MM.1S (cell line): ENCODE measurements around the gene SPC24.
"Not testable (repeated sequence)": the region's sequence is repeated elsewhere in the genome, so short reads cannot be mapped to it uniquely, and the experiment has no call there.

Experiments used
- DNase-seq: peaks from one replicate; pipeline ENCODE4 v3.0.0-alpha.2; 2015
- H2AFZ ChIP-seq: fragments of 300-600 bp; sonication (generic); 2 replicates; pipeline ENCODE4 v1.6.0; 2016; ENCODE audit warnings: antibody characterized with exemption, low read length
- H3F3A ChIP-seq: fragments of 300-600 bp; sonication (generic); 2 replicates; pipeline ENCODE4 v1.6.1; 2016; ENCODE audit warnings: mild to moderate bottlenecking, antibody characterized with exemption, low read length, moderate library complexity, mixed read lengths; ENCODE audit not compliant: insufficient read depth
- H3K27ac ChIP-seq: fragments of 300-600 bp; sonication (generic); 2 replicates; pipeline ENCODE4 v1.5.1; 2016; ENCODE audit warnings: mild to moderate bottlenecking, low read length
- H3K27me3 ChIP-seq: fragments of 300-600 bp; sonication (generic); replicated peaks from 2 replicates; pipeline ENCODE4 v1.6.0; 2016; ENCODE audit warnings: low read length; ENCODE audit not compliant: insufficient read depth
- H3K36me3 ChIP-seq: fragments of 300-600 bp; sonication (generic); replicated peaks from 2 replicates; pipeline ENCODE4 v1.6.1; 2016; ENCODE audit warnings: mild to moderate bottlenecking, low read length, mixed read lengths; ENCODE audit not compliant: insufficient read depth
- H3K4me1 ChIP-seq: fragments of 300-600 bp; sonication (generic); 2 replicates; pipeline ENCODE4 v1.6.1; 2016; ENCODE audit warnings: low read length, mixed read lengths
- H3K4me2 ChIP-seq: fragments of 300-600 bp; sonication (generic); 2 replicates; pipeline ENCODE4 v1.6.0; 2016; ENCODE audit warnings: low read depth, low read length
- H3K4me3 ChIP-seq: fragments of 300-600 bp; sonication (generic); 2 replicates; pipeline ENCODE4 v1.5.1; 2016; ENCODE audit warnings: low read length, mixed read lengths
- H3K79me2 ChIP-seq: fragments of 300-600 bp; sonication (generic); 2 replicates; pipeline ENCODE4 v1.6.1; 2016; ENCODE audit warnings: mixed run types, low read length, mixed read lengths
- H3K9ac ChIP-seq: fragments of 300-600 bp; sonication (generic); 2 replicates; pipeline ENCODE4 v1.6.1; 2016; ENCODE audit warnings: low read length, mixed read lengths
- H3K9me2 ChIP-seq: fragments of 300-600 bp; sonication (generic); replicated peaks from 2 replicates; pipeline ENCODE4 v1.6.1; 2016; ENCODE audit warnings: mild to moderate bottlenecking, low read length, mixed read lengths; ENCODE audit not compliant: insufficient read depth
- H3K9me3 ChIP-seq: fragments of 300-600 bp; sonication (generic); replicated peaks from 2 replicates; pipeline ENCODE4 v1.6.1; 2016; ENCODE audit warnings: mild to moderate bottlenecking, low read length, mixed read lengths; ENCODE audit not compliant: insufficient read depth
- H4K20me1 ChIP-seq: fragments of 300-600 bp; sonication (generic); 2 replicates; pipeline ENCODE4 v1.6.1; 2016; ENCODE audit warnings: mild to moderate bottlenecking, low read length, moderate library complexity, mixed read lengths; ENCODE audit not compliant: insufficient read depth
- CTCF ChIP-seq: fragments of 300-600 bp; sonication (generic); IDR thresholded peaks from 2 replicates; pipeline ENCODE4 v1.5.1; 2016; ENCODE audit warnings: antibody characterized with exemption, low read length, mixed read lengths
- EZH2 ChIP-seq: fragments of 300-600 bp; sonication (generic); optimal IDR thresholded peaks from 2 replicates; pipeline ENCODE3; 2017; ENCODE audit warnings: low read depth, mild to moderate bottlenecking, antibody characterized with exemption, low read length, mixed read lengths
- EZH2phosphoT487 ChIP-seq: fragments of 300-600 bp; sonication (generic); IDR thresholded peaks from 2 replicates; pipeline ENCODE4 v1.6.1; 2018; ENCODE audit warnings: antibody characterized with exemption, low read length

The SPC24 gene

GRCh38 chr19:11105014-11105636 is 50.5 kb downstream of the SPC24 start:
- no peaks in the 10 kb centered on the region for H3K4me1 ChIP-seq
- no peak overlapping the region for H3K4me2 ChIP-seq
- TF ChIP-seq EZH2 = no peak
- no peak for TF ChIP-seq EZH2phosphoT487
- TF ChIP-seq CTCF = no peak
- H3F3A ChIP-seq = peaks cover 9% of the 10 kb centered on the region; the same call in 1 of the 2 replicates
- H4K20me1 ChIP-seq = peaks cover 10% of the 10 kb centered on the region
- no peaks in the 10 kb centered on the region for H3K9me3 ChIP-seq
- H3K27ac ChIP-seq = no peak overlapping the region
- H3K9me2 ChIP-seq = no peaks in the 10 kb centered on the region
- H3K4me3 ChIP-seq = no peak overlapping the region
- H3K27me3 ChIP-seq = no peaks in the 10 kb centered on the region
- H3K9ac ChIP-seq = no peak overlapping the region
- H3K36me3 ChIP-seq = peaks cover 23% of the 10 kb centered on the region
- no peak for DNase-seq
- H3K79me2 ChIP-seq = peaks cover 74% of the 10 kb centered on the region
- no peak overlapping the region for H2AFZ ChIP-seq

DNA sequence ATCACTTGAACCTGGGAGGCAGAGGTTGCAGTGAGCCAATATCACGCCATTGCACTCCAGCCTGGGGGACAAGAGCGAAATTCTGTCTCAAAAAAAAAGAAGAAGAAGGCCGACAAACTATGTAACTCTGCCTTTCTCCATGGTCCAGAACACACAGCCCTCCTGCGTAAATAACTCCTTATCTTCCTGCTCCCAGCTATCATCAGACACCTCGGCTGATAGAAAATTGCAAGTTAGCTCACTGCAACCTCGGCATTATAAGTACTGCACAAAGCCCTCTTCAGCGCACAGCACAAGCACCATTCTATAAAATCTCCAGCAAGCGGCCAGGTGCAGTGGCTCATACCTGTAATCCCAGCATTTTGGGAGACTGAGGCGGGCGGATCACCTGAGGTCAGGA is 51.9 kb downstream of the SPC24 start:
- H2AFZ ChIP-seq, H3K4me1 ChIP-seq, H3K4me2 ChIP-seq, H3K9me2 ChIP-seq, DNase-seq, H3K27me3 ChIP-seq, H3K9ac ChIP-seq, H3F3A ChIP-seq, H3K4me3 ChIP-seq, H3K27ac ChIP-seq, H3K9me3 ChIP-seq: not testable (repeated sequence)
- Histone ChIP-seq H3K79me2 (peaks cover 78% of the 10 kb centered on the region), H3K36me3 (peaks cover 23% of the 10 kb centered on the region), H4K20me1 (peaks cover 21% of the 10 kb centered on the region)

DNA sequence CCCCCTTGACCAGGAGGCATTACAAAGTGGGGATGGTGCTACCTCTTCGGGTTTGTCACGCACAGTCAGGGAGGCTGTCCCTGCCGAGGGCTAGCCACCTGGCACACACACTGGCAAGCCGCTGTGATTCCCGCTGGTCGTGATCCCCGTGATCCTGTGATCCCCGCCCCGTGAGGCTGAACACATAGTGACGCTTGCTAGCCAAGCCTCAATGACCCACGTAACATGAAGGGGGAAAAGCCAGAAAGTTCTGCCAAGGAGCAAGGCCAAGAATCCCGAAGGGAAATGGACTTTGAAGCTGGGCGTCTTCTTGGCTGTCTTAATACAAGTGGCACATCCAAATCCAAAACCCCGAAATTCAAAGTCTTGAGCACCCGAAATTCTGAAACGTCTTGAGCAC is 52.6 kb downstream of the SPC24 start:
- peaks cover 80% of the 10 kb centered on the region for H3K79me2 ChIP-seq
- peaks cover 21% of the 10 kb centered on the region for H3K36me3 ChIP-seq
- no peak overlapping the region for H2AFZ ChIP-seq
- TF ChIP-seq CTCF (no peak), EZH2 (no peak), EZH2phosphoT487 (no peak)
- peaks cover 22% of the 10 kb centered on the region for H4K20me1 ChIP-seq
- no peaks in the 10 kb centered on the region for H3K27me3 ChIP-seq
- H3K4me3 ChIP-seq = no peak overlapping the region
- no peak for DNase-seq
- H3F3A ChIP-seq = peaks cover 3% of the 10 kb centered on the region; the same call in 1 of the 2 replicates
- no peak overlapping the region for H3K4me2 ChIP-seq
- H3K9me2 ChIP-seq = no peaks in the 10 kb centered on the region
- no peak overlapping the region for H3K27ac ChIP-seq
- H3K9me3 ChIP-seq = no peaks in the 10 kb centered on the region
- H3K9ac ChIP-seq = no peak overlapping the region
- no peaks in the 10 kb centered on the region for H3K4me1 ChIP-seq

DNA sequence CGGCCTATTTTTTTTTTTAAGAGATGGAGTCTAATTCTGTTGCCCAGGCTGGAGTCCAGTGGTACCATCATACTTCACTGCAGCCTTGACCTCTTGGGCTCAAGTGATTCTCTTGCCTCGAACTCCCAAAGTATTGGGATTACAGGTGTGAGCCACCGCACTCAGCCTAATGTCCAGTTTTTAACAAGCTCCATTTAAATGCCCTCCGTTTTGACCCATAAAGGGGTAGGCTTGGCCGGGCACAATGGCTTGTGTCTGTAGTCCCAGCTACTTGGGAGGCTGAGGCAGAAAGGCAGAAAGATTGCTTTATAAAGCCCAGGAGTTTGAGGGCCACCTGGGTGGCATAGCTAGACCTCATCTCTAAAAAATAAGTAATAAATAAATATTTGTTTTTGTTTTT is 54.5 kb downstream of the SPC24 start:
- Histone ChIP-seq H4K20me1 (peaks cover 31% of the 10 kb centered on the region), H3F3A (peaks cover 8% of the 10 kb centered on the region), H3K27me3 (no peaks in the 10 kb centered on the region), H3K4me3 (no peak overlapping the region), H3K4me1 (peaks cover 7% of the 10 kb centered on the region), H3K9ac (no peak overlapping the region), H2AFZ (no peak overlapping the region), H3K4me2 (no peak overlapping the region), H3K9me3 (no peaks in the 10 kb centered on the region), H3K27ac (no peak overlapping the region), H3K36me3 (peaks cover 14% of the 10 kb centered on the region), H3K9me2 (no peaks in the 10 kb centered on the region), H3K79me2 (peaks cover 88% of the 10 kb centered on the region)
- no peak for TF ChIP-seq CTCF
- no peak for TF ChIP-seq EZH2phosphoT487
- no peak for TF ChIP-seq EZH2
- no peak for DNase-seq
